Measurements from ENCODE around the gene GBGT1.

DNA sequence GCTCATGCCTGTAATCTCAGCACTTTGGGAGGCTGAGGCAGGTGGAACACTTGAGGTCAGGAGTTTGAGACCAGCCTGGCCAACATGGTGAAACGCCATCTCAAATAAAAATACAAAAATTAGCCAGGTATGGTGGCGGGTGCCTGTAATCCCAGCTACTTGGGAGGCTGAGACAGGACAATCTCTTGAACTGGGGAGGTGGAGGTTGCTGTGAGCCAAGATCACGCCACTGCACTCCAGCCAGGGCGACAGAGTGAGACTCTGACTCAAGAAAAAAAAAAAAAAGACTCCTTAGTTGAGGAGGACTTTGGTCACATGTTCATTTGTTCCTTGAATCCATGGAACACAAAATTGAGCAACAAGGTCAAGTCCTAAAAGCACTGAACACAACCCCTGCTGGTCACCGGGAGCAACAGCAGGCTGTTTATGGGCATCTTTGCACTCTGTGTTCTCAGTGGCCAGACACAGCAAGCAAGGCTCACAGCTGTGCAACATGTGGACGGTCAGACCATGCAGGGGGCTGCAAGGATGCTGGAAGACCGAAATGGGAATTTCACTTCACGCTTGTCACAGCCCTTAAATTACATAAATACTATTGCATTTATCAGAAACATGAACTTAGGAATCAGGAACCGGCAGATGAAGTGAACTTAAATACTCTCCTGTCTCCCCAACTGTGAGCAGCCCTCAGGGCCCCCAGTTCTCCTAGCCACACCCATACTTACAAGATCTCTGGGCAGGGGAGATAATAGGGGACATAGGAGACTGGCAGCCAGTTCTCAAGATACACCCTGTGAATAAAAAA lies 2.8 kb downstream of the GBGT1 start:
- TF ChIP-seq CTCF (conservative IDR thresholded peaks at IDR 0.05 in 1 of 2, IDR thresholded peaks at IDR 0.05 in 1 of 2; ENCODE audit: low read depth in 1 of 2, low read length in 2 of 2) (peak; percentile 73 to 88), EZH2 (IDR thresholded peaks at IDR 0.05; ENCODE audit: low read length, missing control alignments) (no peak)

All from fibroblast of lung (primary cell).